H9 (cell line): ENCODE data around the gene STK26. TPM values are rescaled to one million over a fixed set of nuclear protein-coding genes. Genes with fewer than 3 reads are reported as not detected.

Experiments used
- DNase-seq: peaks from one replicate; pipeline ENCODE4 v3.0.0-alpha.2; 2017
- H2AFZ ChIP-seq: one replicate; pipeline ENCODE4 v1.6.1; 2013; ENCODE audit warnings: mild to moderate bottlenecking, low read length, control low read depth, moderate library complexity
- H2AK5ac ChIP-seq: 2 replicates; pipeline ENCODE4 v1.6.1; 2013; ENCODE audit warnings: low read length, control low read depth, mixed read lengths; ENCODE audit not compliant: insufficient read length
- H2BK120ac ChIP-seq: one replicate; pipeline ENCODE4 v1.6.1; 2013; ENCODE audit warnings: low read depth, mild to moderate bottlenecking, low read length, control low read depth, inconsistent platforms; ENCODE audit not compliant: poor library complexity, severe bottlenecking
- H2BK12ac ChIP-seq: 2 replicates; pipeline ENCODE4 v1.6.1; 2013; ENCODE audit warnings: low read length, control low read depth, mixed read lengths, low read depth; ENCODE audit not compliant: insufficient read length
- H2BK15ac ChIP-seq: 2 replicates; pipeline ENCODE4 v1.6.1; 2013; ENCODE audit warnings: low read depth, low read length, control low read depth
- H2BK20ac ChIP-seq: one replicate; pipeline ENCODE4 v1.6.1; 2013; ENCODE audit warnings: low read depth, mild to moderate bottlenecking, low read length, control low read depth, inconsistent platforms; ENCODE audit not compliant: poor library complexity, severe bottlenecking
- H2BK5ac ChIP-seq: 2 replicates; pipeline ENCODE4 v1.6.1; 2013; ENCODE audit warnings: low read length, control low read depth, mixed read lengths; ENCODE audit not compliant: insufficient read length
- H3K14ac ChIP-seq: 2 replicates; pipeline ENCODE4 v1.6.1; 2013; ENCODE audit warnings: low read length, control low read depth; ENCODE audit not compliant: insufficient read depth
- H3K18ac ChIP-seq: 2 replicates; pipeline ENCODE4 v1.6.1; 2013; ENCODE audit warnings: low read depth, mild to moderate bottlenecking, mixed read lengths, low read length, control low read depth; ENCODE audit not compliant: insufficient read length
- H3K23ac ChIP-seq: 2 replicates; pipeline ENCODE4 v1.6.1; 2013; ENCODE audit warnings: low read length, control low read depth, mixed read lengths, low read depth; ENCODE audit not compliant: insufficient read length
- H3K23me2 ChIP-seq: 2 replicates; pipeline ENCODE4 v1.6.1; 2013; ENCODE audit warnings: low read depth, mild to moderate bottlenecking, mixed read lengths, low read length, control low read depth; ENCODE audit not compliant: insufficient read length, poor library complexity, severe bottlenecking
- H3K27ac ChIP-seq: 2 replicates; pipeline ENCODE4 v1.5.1; 2013; ENCODE audit warnings: low read length, control low read depth, mixed read lengths, low read depth; ENCODE audit not compliant: insufficient read length
- H3K27me3 ChIP-seq: 2 replicates; pipeline ENCODE4 v1.6.1; 2013; ENCODE audit warnings: low read length, control low read depth, inconsistent platforms; ENCODE audit not compliant: insufficient read depth
- H3K4ac ChIP-seq: 2 replicates; pipeline ENCODE4 v1.6.1; 2013; ENCODE audit warnings: low read depth, mild to moderate bottlenecking, control low read depth, inconsistent platforms, low read length, moderate library complexity
- H3K4me1 ChIP-seq: 2 replicates; pipeline ENCODE4 v1.6.1; 2013; ENCODE audit warnings: low read length, control low read depth, inconsistent platforms; ENCODE audit not compliant: insufficient read depth
- H3K4me2 ChIP-seq: 2 replicates; pipeline ENCODE4 v1.6.1; 2013; ENCODE audit warnings: low read length, control low read depth, mixed read lengths; ENCODE audit not compliant: insufficient read length, insufficient read depth
- H3K56ac ChIP-seq: 2 replicates; pipeline ENCODE4 v1.6.1; 2013; ENCODE audit warnings: low read depth, mild to moderate bottlenecking, mixed read lengths, low read length, control low read depth; ENCODE audit not compliant: insufficient read length
- H3K79me1 ChIP-seq: 2 replicates; pipeline ENCODE4 v1.6.1; 2013; ENCODE audit warnings: low read depth, mild to moderate bottlenecking, moderate library complexity, low read length, control low read depth, inconsistent platforms; ENCODE audit not compliant: insufficient read depth, poor library complexity, severe bottlenecking
- H3K79me2 ChIP-seq: 2 replicates; pipeline ENCODE4 v1.6.1; 2013; ENCODE audit warnings: low read length, control low read depth, inconsistent platforms; ENCODE audit not compliant: insufficient read depth
- H3K9ac ChIP-seq: 2 replicates; pipeline ENCODE4 v1.6.1; 2013; ENCODE audit warnings: low read length, control low read depth, mixed read lengths; ENCODE audit not compliant: insufficient read length; ENCODE audit errors: extremely low read depth
- H3K9me3 ChIP-seq: one replicate; pipeline ENCODE4 v1.6.1; 2013; ENCODE audit warnings: low read depth, low read length, inconsistent platforms; ENCODE audit not compliant: control insufficient read depth
- H3T11ph ChIP-seq: one replicate; pipeline ENCODE4 v1.6.1; 2013; ENCODE audit warnings: mild to moderate bottlenecking, low read length, control low read depth, inconsistent platforms
- H4K20me1 ChIP-seq: one replicate; pipeline ENCODE4 v1.6.1; 2013; ENCODE audit not compliant: control insufficient read depth, insufficient read length, insufficient read depth
- H4K5ac ChIP-seq: 2 replicates; pipeline ENCODE4 v1.6.1; 2013; ENCODE audit warnings: low read depth, mild to moderate bottlenecking, mixed read lengths, low read length, control low read depth; ENCODE audit not compliant: insufficient read length
- H4K8ac ChIP-seq: replicated peaks from 2 replicates; pipeline ENCODE4 v1.6.1; 2013; ENCODE audit warnings: low read length, control low read depth, mixed read lengths, low read depth; ENCODE audit not compliant: insufficient read length
- H4K91ac ChIP-seq: 2 replicates; pipeline ENCODE4 v1.6.1; 2013; ENCODE audit warnings: low read depth, mild to moderate bottlenecking, moderate library complexity, mixed read lengths, low read length, control low read depth; ENCODE audit not compliant: insufficient read length
- H3K27ac Mint-ChIP-seq, 3 experiments: 2 replicates in 2 of 3; 3 replicates in 1 of 3; pipeline ENCODE4 v1.8.0; 2020 to 2021; ENCODE audit warnings: mixed read lengths in 3 of 3, mild to moderate bottlenecking in 1 of 3, moderate library complexity in 1 of 3
- H3K27me3 Mint-ChIP-seq: 2 replicates; pipeline ENCODE4 v1.8.0; 2021; ENCODE audit warnings: low read depth, mild to moderate bottlenecking, moderate library complexity, mixed read lengths
- H3K36me3 Mint-ChIP-seq, 3 experiments: 2 replicates in 2 of 3; 3 replicates in 1 of 3; pipeline ENCODE4 v1.8.0; 2020 to 2021; ENCODE audit warnings: low read depth in 3 of 3, mixed read lengths in 3 of 3; ENCODE audit not compliant: insufficient read depth in 1 of 3
- H3K4me1 Mint-ChIP-seq, 2 experiments: 2 replicates each; pipeline ENCODE4 v1.8.0; 2020; ENCODE audit warnings: mixed read lengths in 2 of 2
- H3K4me3 Mint-ChIP-seq, 2 experiments: 2 replicates in 1 of 2; 3 replicates in 1 of 2; pipeline ENCODE4 v1.8.0; 2020 to 2021; ENCODE audit warnings: mild to moderate bottlenecking in 2 of 2, mixed read lengths in 2 of 2, moderate library complexity in 1 of 2
- H3K9me3 Mint-ChIP-seq, 2 experiments: 2 replicates in 1 of 2; 3 replicates in 1 of 2; pipeline ENCODE4 v1.8.0; 2020; ENCODE audit warnings: mild to moderate bottlenecking in 2 of 2, mixed read lengths in 2 of 2, moderate library complexity in 1 of 2
- CTCF ChIP-seq: fragments of 200-600 bp; sonication (generic); conservative IDR thresholded peaks from 3 replicates; pipeline ENCODE4 v1.8.0; 2021; ENCODE audit warnings: antibody characterized with exemption, mild to moderate bottlenecking
- WGBS: extraction: QIAGEN DNeasy Blood & Tissue Kit; methylation state at CpG from one replicate; pipeline ENCODE4 v1.1.7; 2013; ENCODE audit warnings: missing lambda C conversion rate, low lambda C conversion rate, mixed read lengths; ENCODE audit not compliant: insufficient read length; ENCODE audit errors: extremely low coverage; 5-methylcytosine and 5-hydroxymethylcytosine counted together
- total RNA-seq: library from RNA; stranded (reverse); gene quantifications from 2 replicates; pipeline ENCODE4 v1.2.1, GENCODE V29; 2021

The STK26 gene
- total RNA-seq, 1 experiment from 2014 or later, result 99.2 TPM

GRCh38 chrX:132086672-132087071, 63.6 kb downstream of the STK26 start:
- no peak for TF ChIP-seq CTCF
- Histone ChIP-seq H3K23me2 (no peaks in the 10 kb centered on the region), H2AK5ac (no peak overlapping the region), H2BK120ac (no peak overlapping the region), H4K8ac (no peak overlapping the region), H3K79me1 (no peaks in the 10 kb centered on the region), H3K4me2 (no peak overlapping the region), H2BK5ac (no peak overlapping the region), H2AFZ (no peak overlapping the region), H3K4ac (no peak overlapping the region), H3K23ac (no peak overlapping the region), H4K5ac (no peak overlapping the region), H3K27me3 (no peaks in the 10 kb centered on the region; the same call in 1 of the 2 replicates), H3K4me1 (no peaks in the 10 kb centered on the region), H3K18ac (no peak overlapping the region), H3K79me2 (no peaks in the 10 kb centered on the region), H3K9ac (no peak overlapping the region), H3K14ac (no peak overlapping the region), H3K27ac (no peak overlapping the region), H4K91ac (no peak overlapping the region), H2BK15ac (no peak overlapping the region), H3K56ac (no peak overlapping the region), H2BK20ac (no peak overlapping the region), H4K20me1 (no peaks in the 10 kb centered on the region), H3T11ph (no peak overlapping the region), H3K9me3 (no peaks in the 10 kb centered on the region), H2BK12ac (no peak overlapping the region)
- Mint-ChIP-seq H3K9me3 (no peaks in the 10 kb centered on the region), H3K4me1 (peaks cover 6 to 7% of the 10 kb centered on the region in 2 experiments; a peak in 3 of 4 replicates), H3K27me3 (peaks cover 13% of the 10 kb centered on the region), H3K27ac (no peak overlapping the region), H3K4me3 (no peak overlapping the region), H3K36me3 (no peaks in the 10 kb centered on the region)
- DNase-seq, result no peak
- WGBS, result no CpG with 5 or more reads among the region's 2 CpGs
